ENCODE results near the gene GALR2.

GRCh38 chr17:76097716-76098295 lies 23.2 kb downstream of the GALR2 start:
- TF ChIP-seq ESRRG (CRISPR knock-in tag; IDR thresholded peaks at IDR 0.05) (no peak), PATZ1 (CRISPR knock-in tag; IDR thresholded peaks at IDR 0.05; ENCODE audit: borderline replicate concordance) (no peak), ZFP3 (CRISPR knock-in tag; IDR thresholded peaks at IDR 0.05) (no peak), ZFP30 (CRISPR knock-in tag; IDR thresholded peaks at IDR 0.05) (no peak), ARNTL (CRISPR knock-in tag; IDR thresholded peaks at IDR 0.05; ENCODE audit: borderline replicate concordance, low read depth) (no peak)
